ENCODE measurements around the gene ACO1. TPM values are rescaled to one million over a fixed set of nuclear protein-coding genes. Genes with fewer than 3 reads are reported as not detected.
A peak's percentile ranks its signal among the peaks of the same experiment; 100 is the strongest.

The ACO1 gene
- polyA plus RNA-seq, 1 experiment = 330 TPM

- POLR2A ChIA-PET = no interaction called here
- TF ChIP-seq CTCF (IDR thresholded peaks at IDR 0.05; ENCODE audit: low read depth, low read length) = no peak
Measured at GRCh38 chr9:32380944-32381343, 3.5 kb upstream of the ACO1 start.

GRCh38 chr9:32382565-32383320 is 1.7 kb upstream of the ACO1 start:
- no peak for TF ChIP-seq CTCF (IDR thresholded peaks at IDR 0.05; ENCODE audit: low read depth, low read length)
- no peak overlapping the region for H3K27ac ChIP-seq (ENCODE audit: low read depth, low read length)
- no peak overlapping the region for H3K4me3 ChIP-seq (ENCODE audit: low read depth, low read length)
- ChIA-PET CTCF (interaction anchor here (0.6 to 4.7 kb wide), 6 partner anchors 143 to 587 kb away, joined by 3 to 85 read pairs (median 5); partner anchors contain the start of genes NDUFB6 and RIGI), POLR2A (no interaction called here)
- H3K27me3 ChIP-seq (ENCODE audit: control insufficient read depth, insufficient read depth, low read length) = no peaks in the 10 kb centered on the region
- no peak for DNase-seq (ENCODE audit: low read depth, low spot score)
- no peaks in the 10 kb centered on the region; the same call in 1 of the 2 replicates for H3K9me3 ChIP-seq (ENCODE audit: control insufficient read depth, insufficient read depth, low read length)

More at GRCh38 chr9:32380944-32381343, 3.5 kb upstream of the ACO1 start:
- CTCF ChIA-PET = interaction anchor here (1.0 to 7.4 kb wide), 10 partner anchors 11 to 587 kb away, joined by 3 to 1261 read pairs (median 56); partner anchors contain the start of genes NDUFB6, SMIM27 and TOPORS
- Histone ChIP-seq H3K27me3 (ENCODE audit: control insufficient read depth, insufficient read depth, low read length) (no peaks in the 10 kb centered on the region), H3K4me3 (ENCODE audit: low read depth, low read length) (no peak overlapping the region), H3K27ac (ENCODE audit: low read depth, low read length) (no peak overlapping the region), H3K9me3 (ENCODE audit: control insufficient read depth, insufficient read depth, low read length) (no peaks in the 10 kb centered on the region; the same call in 1 of the 2 replicates)
- DNase-seq (ENCODE audit: low read depth, low spot score) = no peak

GRCh38 chr9:32384002-32384363 is 460 bp upstream of the ACO1 start:
- Histone ChIP-seq H3K4me3 (ENCODE audit: low read depth, low read length) (peak overlapping the region; percentile 62), H3K27ac (ENCODE audit: low read depth, low read length) (no peak overlapping the region), H3K27me3 (ENCODE audit: control insufficient read depth, insufficient read depth, low read length) (no peaks in the 10 kb centered on the region), H3K9me3 (ENCODE audit: control insufficient read depth, insufficient read depth, low read length) (no peaks in the 10 kb centered on the region; the same call in 1 of the 2 replicates)
- no peak for DNase-seq (ENCODE audit: low read depth, low spot score)
- no peak for TF ChIP-seq CTCF (IDR thresholded peaks at IDR 0.05; ENCODE audit: low read depth, low read length)
- CTCF ChIA-PET = interaction anchor here (0.8 to 4.7 kb wide), 7 partner anchors 9 to 197 kb away, joined by 3 to 85 read pairs (median 5); partner anchors contain the start of genes NDUFB6 and RIGI
- POLR2A ChIA-PET = interaction anchor here (0.7 to 2.3 kb wide), 9 partner anchors 10 to 641 kb away, joined by 3 to 13 read pairs (median 3); partner anchors contain the start of gene DNAJA1

GRCh38 chr9:32385152-32385884 is 875 bp downstream of the ACO1 start:
- ChIA-PET CTCF (interaction anchor here (0.6 to 4.7 kb wide), 9 partner anchors 8 to 196 kb away, joined by 3 to 42 read pairs (median 3); partner anchors contain the start of genes NDUFB6 and RIGI), POLR2A (interaction anchor here (1.3 to 2.3 kb wide), 4 partner anchors 9 to 640 kb away, joined by 3 to 13 read pairs (median 6); partner anchors contain the start of gene DNAJA1)
- no peaks in the 10 kb centered on the region for H3K27me3 ChIP-seq (ENCODE audit: control insufficient read depth, insufficient read depth, low read length)
- H3K4me3 ChIP-seq (ENCODE audit: low read depth, low read length) = peak overlapping the region; percentile 95
- no peak for DNase-seq (ENCODE audit: low read depth, low spot score)
- TF ChIP-seq CTCF (IDR thresholded peaks at IDR 0.05; ENCODE audit: low read depth, low read length) = no peak
- no peaks in the 10 kb centered on the region; the same call in 1 of the 2 replicates for H3K9me3 ChIP-seq (ENCODE audit: control insufficient read depth, insufficient read depth, low read length)
- peak overlapping the region; percentile 71 for H3K27ac ChIP-seq (ENCODE audit: low read depth, low read length)
